SK-N-SH treated with all-trans-retinoic acid at 6 μM for 48 hours (cell line): ENCODE measurements around the gene AUTS2.

Experiments used
- ATAC-seq: fragments of 200-7000 bp; cut with Tn5 transposase; 3 replicates; pipeline ENCODE4 v1.9.1; 2020; ENCODE audit warnings: mild to moderate bottlenecking, moderate library complexity
- ARNTL ChIP-seq: fragments of 450-650 bp; formaldehyde crosslinking; IDR thresholded peaks from 2 replicates; pipeline ENCODE4 v1.5.0; 2020; ENCODE audit warnings: low read depth, mild to moderate bottlenecking, moderate library complexity, borderline replicate concordance
- BACH2 ChIP-seq: fragments of 250-450 bp; sonication (Bioruptor Pico); IDR thresholded peaks from 2 replicates; pipeline ENCODE4 v1.9.0; 2021; ENCODE audit warnings: mild to moderate bottlenecking, borderline replicate concordance
- CSDC2 ChIP-seq: fragments of 250-450 bp; sonication (Bioruptor Pico); IDR thresholded peaks from 2 replicates; pipeline ENCODE4 v1.5.0; 2020; ENCODE audit warnings: mild to moderate bottlenecking, moderate library complexity
- CSRNP3 ChIP-seq: fragments of 250-450 bp; sonication (Bioruptor Pico); IDR thresholded peaks from 2 replicates; pipeline ENCODE4 v1.5.1; 2021; ENCODE audit warnings: mild to moderate bottlenecking, moderate library complexity
- GLIS3 ChIP-seq: fragments of 250-450 bp; sonication (Bioruptor Pico); IDR thresholded peaks from 2 replicates; pipeline ENCODE4 v1.5.0; 2020; ENCODE audit warnings: mild to moderate bottlenecking, moderate library complexity
- ISL1 ChIP-seq: fragments of 250-450 bp; sonication (Bioruptor Pico); IDR thresholded peaks from 2 replicates; pipeline ENCODE4 v2.1.2; 2022; ENCODE audit warnings: mild to moderate bottlenecking, moderate library complexity
- OSR1 ChIP-seq: fragments of 250-450 bp; sonication (Bioruptor Pico); IDR thresholded peaks from 2 replicates; pipeline ENCODE4 v1.8.0; 2022; ENCODE audit warnings: moderate library complexity, mild to moderate bottlenecking, inconsistent platforms
- PATZ1 ChIP-seq: fragments of 250-450 bp; sonication (Bioruptor Pico); IDR thresholded peaks from 2 replicates; pipeline ENCODE4 v1.8.0; 2020; ENCODE audit warnings: mild to moderate bottlenecking, moderate library complexity, borderline replicate concordance
- POU6F1 ChIP-seq: fragments of 250-450 bp; sonication (Bioruptor Pico); IDR thresholded peaks from 2 replicates; pipeline ENCODE4 v1.8.0; 2021; ENCODE audit warnings: low read depth, mild to moderate bottlenecking, moderate library complexity, borderline replicate concordance
- RARB ChIP-seq: fragments of 250-450 bp; sonication (Bioruptor Pico); IDR thresholded peaks from 2 replicates; pipeline ENCODE4 v1.8.0; 2021; ENCODE audit warnings: mild to moderate bottlenecking, moderate library complexity
- SNAI2 ChIP-seq: fragments of 250-450 bp; sonication (Bioruptor Pico); IDR thresholded peaks from 2 replicates; pipeline ENCODE4 v1.5.0; 2020; ENCODE audit warnings: mild to moderate bottlenecking, moderate library complexity
- TCF4 ChIP-seq: fragments of 250-450 bp; sonication (Bioruptor Pico); IDR thresholded peaks from 2 replicates; pipeline ENCODE4 v1.8.0; 2021; ENCODE audit warnings: mild to moderate bottlenecking, moderate library complexity, borderline replicate concordance
- ZC3H10 ChIP-seq: fragments of 250-450 bp; sonication (Bioruptor Pico); IDR thresholded peaks from 2 replicates; pipeline ENCODE4 v1.5.1; 2021; ENCODE audit warnings: mild to moderate bottlenecking, moderate library complexity
- ZFP3 ChIP-seq: fragments of 250-450 bp; sonication (Bioruptor Pico); IDR thresholded peaks from 2 replicates; pipeline ENCODE4 v1.5.0; 2020; ENCODE audit warnings: mild to moderate bottlenecking, moderate library complexity
- ZFP30 ChIP-seq: fragments of 450-650 bp; formaldehyde crosslinking; IDR thresholded peaks from 2 replicates; pipeline ENCODE4 v1.5.0; 2022; ENCODE audit warnings: mild to moderate bottlenecking, moderate library complexity
- ZNF565 ChIP-seq: fragments of 450-650 bp; formaldehyde crosslinking; conservative IDR thresholded peaks from 2 replicates; pipeline ENCODE4 v1.5.0; 2020; ENCODE audit warnings: low read depth, mild to moderate bottlenecking, moderate library complexity
- ZNF8 ChIP-seq: fragments of 450-650 bp; formaldehyde crosslinking; IDR thresholded peaks from 2 replicates; pipeline ENCODE4 v1.5.0; 2020; ENCODE audit warnings: mild to moderate bottlenecking, moderate library complexity

The AUTS2 gene

GRCh38 chr7:70390251-70390650, 792.0 kb downstream of the AUTS2 start:
- ATAC-seq, result no peak
- TF ChIP-seq ZNF565 (CRISPR knock-in tag) (no peak), POU6F1 (CRISPR knock-in tag) (no peak), ISL1 (CRISPR knock-in tag) (no peak), ZC3H10 (CRISPR knock-in tag) (no peak), CSRNP3 (CRISPR knock-in tag) (no peak), GLIS3 (CRISPR knock-in tag) (no peak), TCF4 (CRISPR knock-in tag) (no peak), ZFP30 (CRISPR knock-in tag) (no peak), SNAI2 (no peak)

GRCh38 chr7:70392256-70392876, 794.1 kb downstream of the AUTS2 start:
- TF ChIP-seq ZNF565 (CRISPR knock-in tag), result no peak
- TF ChIP-seq CSRNP3 (CRISPR knock-in tag), result no peak
- TF ChIP-seq RARB, result no peak
- peak; percentile 29; the same call in 1 of the 2 replicates for TF ChIP-seq ISL1 (CRISPR knock-in tag)
- ATAC-seq, result peak; percentile 57

- ATAC-seq, result no peak
- no peak for TF ChIP-seq CSRNP3 (CRISPR knock-in tag)
- TF ChIP-seq, all 23 proteins: peak for 0
Measured at GRCh38 chr7:70392877-70393435, 794.7 kb downstream of the AUTS2 start.

GRCh38 chr7:70393956-70394355, 795.7 kb downstream of the AUTS2 start:
- ATAC-seq, result no peak
- TF ChIP-seq SNAI2 (no peak), ZFP3 (no peak), ARNTL (CRISPR knock-in tag) (no peak), ISL1 (CRISPR knock-in tag) (no peak), CSDC2 (CRISPR knock-in tag) (no peak), ZNF565 (CRISPR knock-in tag) (no peak), BACH2 (CRISPR knock-in tag) (no peak), POU6F1 (CRISPR knock-in tag) (no peak), OSR1 (CRISPR knock-in tag) (no peak), RARB (no peak), PATZ1 (CRISPR knock-in tag) (no peak), CSRNP3 (CRISPR knock-in tag) (no peak), GLIS3 (CRISPR knock-in tag) (no peak), ZNF8 (no peak)
